ENCODE results near the gene KIF19.

The KIF19 gene

DNA sequence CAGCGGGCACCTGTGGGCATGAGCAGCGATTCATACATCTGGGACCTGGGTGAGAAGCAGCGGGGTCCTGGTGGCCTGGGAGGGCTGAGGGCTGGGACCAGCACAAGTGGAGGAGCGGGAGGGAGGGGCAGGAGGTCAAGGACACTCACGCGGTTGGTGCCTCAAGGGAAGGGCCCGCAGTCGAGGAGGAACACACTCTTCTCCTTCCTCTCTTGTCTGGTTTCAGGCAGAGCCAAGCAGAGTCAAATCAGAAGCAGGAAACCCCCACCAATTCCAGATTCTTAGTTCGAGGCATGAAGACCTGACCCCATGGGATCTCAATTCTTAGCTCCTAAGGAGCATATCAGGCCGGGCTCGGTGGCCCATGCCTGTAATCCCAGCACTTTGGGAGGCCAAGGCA, 36.3 kb upstream of the KIF19 start:
- H2AK5ac ChIP-seq (ENCODE audit: low read length, severe bottlenecking) = no peak overlapping the region
- H3K4me3 ChIP-seq (ENCODE audit: insufficient read depth in 1 of 2, low read depth in 1 of 2, low read length in 2 of 2) = no peak overlapping the region
- H2BK5ac ChIP-seq (ENCODE audit: low read depth, low read length, poor library complexity, severe bottlenecking) = no peak overlapping the region
- no peak overlapping the region for H4K8ac ChIP-seq (ENCODE audit: low read length)
- no peak overlapping the region for H2AFZ ChIP-seq (ENCODE audit: low read depth, low read length)
- peaks cover 4% of the 10 kb centered on the region for H3K4me1 ChIP-seq (ENCODE audit: control insufficient read depth, insufficient read depth, low read depth, low read length)
- H3K9me3 ChIP-seq (ENCODE audit: control insufficient read depth, low read length) = no peaks in the 10 kb centered on the region
- H3K14ac ChIP-seq (ENCODE audit: low read length in 2 of 2) = no peak overlapping the region
- DNase-seq = no peak
- H3K4ac ChIP-seq (ENCODE audit: low read depth in 1 of 2, low read length in 2 of 2) = no peak overlapping the region
- no peak overlapping the region for H3K27ac ChIP-seq (ENCODE audit: low read length, poor library complexity, severe bottlenecking)
- H3K23ac ChIP-seq (ENCODE audit: low read length in 2 of 2) = no peak overlapping the region
- H3K18ac ChIP-seq (ENCODE audit: low read depth in 1 of 2, low read length in 2 of 2) = no peak overlapping the region
- H2BK12ac ChIP-seq (ENCODE audit: low read length in 2 of 2) = no peak overlapping the region
- H3K4me2 ChIP-seq (ENCODE audit: low read length, poor library complexity, severe bottlenecking) = no peak overlapping the region
- no peak overlapping the region for H2BK120ac ChIP-seq (ENCODE audit: low read depth, low read length)
- peaks cover 11 to 22% of the 10 kb centered on the region in 2 experiments for H3K27me3 ChIP-seq (ENCODE audit: control insufficient read depth in 1 of 2, insufficient read depth in 1 of 2, low read length in 2 of 2)
- H2BK15ac ChIP-seq (ENCODE audit: low read depth, poor library complexity, severe bottlenecking) = no peak overlapping the region
- no peaks in the 10 kb centered on the region for H3K79me1 ChIP-seq (replicated peaks; ENCODE audit: low read length, poor library complexity, severe bottlenecking)
- H3K36me3 ChIP-seq (ENCODE audit: control insufficient read depth in 1 of 2, insufficient read depth in 2 of 2, low read depth in 1 of 2, low read length in 2 of 2) = no peaks in the 10 kb centered on the region
- 71% methylated on average over 11 of the region's 11 CpGs for WGBS
- H4K91ac ChIP-seq (ENCODE audit: low read length) = no peak overlapping the region
- H3K9ac ChIP-seq (ENCODE audit: low read length) = no peak overlapping the region

DNA sequence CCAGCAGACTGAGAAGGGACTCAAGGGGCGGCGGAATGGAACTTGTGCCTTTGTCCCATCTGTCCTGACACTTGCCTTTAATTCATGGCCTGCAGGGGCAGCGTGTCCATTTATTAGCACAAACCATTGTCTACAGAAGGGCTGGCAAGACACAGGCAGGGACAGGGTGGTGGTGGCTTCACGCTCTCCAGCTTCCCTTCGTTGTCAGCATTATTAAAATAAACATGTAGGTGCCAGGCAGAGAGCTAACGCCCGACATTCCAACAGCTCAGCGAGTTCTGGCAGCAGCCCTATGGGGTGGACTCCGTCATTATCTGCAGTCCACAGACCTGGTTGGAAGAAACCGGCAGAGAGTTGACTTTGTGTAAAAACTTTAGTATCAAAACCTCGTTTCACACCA, 35.7 kb upstream of the KIF19 start:
- no peak overlapping the region for H2BK120ac ChIP-seq (ENCODE audit: low read depth, low read length)
- 84% methylated on average over 11 of the region's 11 CpGs for WGBS
- DNase-seq = no peak
- no peaks in the 10 kb centered on the region for H3K36me3 ChIP-seq (ENCODE audit: control insufficient read depth in 1 of 2, insufficient read depth in 2 of 2, low read depth in 1 of 2, low read length in 2 of 2)
- H2AK5ac ChIP-seq (ENCODE audit: low read length, severe bottlenecking) = no peak overlapping the region
- no peaks in the 10 kb centered on the region for H3K4me1 ChIP-seq (ENCODE audit: control insufficient read depth, insufficient read depth, low read depth, low read length)
- H3K27me3 ChIP-seq (ENCODE audit: control insufficient read depth in 1 of 2, insufficient read depth in 1 of 2, low read length in 2 of 2) = peaks cover 6 to 15% of the 10 kb centered on the region in 2 experiments
- H2AFZ ChIP-seq (ENCODE audit: low read depth, low read length) = no peak overlapping the region
- no peaks in the 10 kb centered on the region for H3K9me3 ChIP-seq (ENCODE audit: control insufficient read depth, low read length)
- H3K4me3 ChIP-seq (ENCODE audit: insufficient read depth in 1 of 2, low read depth in 1 of 2, low read length in 2 of 2) = no peak overlapping the region
- no peak overlapping the region for H3K27ac ChIP-seq (ENCODE audit: low read length, poor library complexity, severe bottlenecking)
- H4K8ac ChIP-seq (ENCODE audit: low read length) = no peak overlapping the region
- no peak overlapping the region for H3K23ac ChIP-seq (ENCODE audit: low read length in 2 of 2)
- no peak overlapping the region for H2BK5ac ChIP-seq (ENCODE audit: low read depth, low read length, poor library complexity, severe bottlenecking)
- H3K18ac ChIP-seq (ENCODE audit: low read depth in 1 of 2, low read length in 2 of 2) = no peak overlapping the region
- no peaks in the 10 kb centered on the region for H3K79me1 ChIP-seq (replicated peaks; ENCODE audit: low read length, poor library complexity, severe bottlenecking)
- H3K4ac ChIP-seq (ENCODE audit: low read depth in 1 of 2, low read length in 2 of 2) = no peak overlapping the region
- no peak overlapping the region for H4K91ac ChIP-seq (ENCODE audit: low read length)
- no peak overlapping the region for H3K14ac ChIP-seq (ENCODE audit: low read length in 2 of 2)
- H2BK12ac ChIP-seq (ENCODE audit: low read length in 2 of 2) = no peak overlapping the region
- H3K9ac ChIP-seq (ENCODE audit: low read length) = no peak overlapping the region
- H2BK15ac ChIP-seq (ENCODE audit: low read depth, poor library complexity, severe bottlenecking) = no peak overlapping the region
- no peak overlapping the region for H3K4me2 ChIP-seq (ENCODE audit: low read length, poor library complexity, severe bottlenecking)

DNA sequence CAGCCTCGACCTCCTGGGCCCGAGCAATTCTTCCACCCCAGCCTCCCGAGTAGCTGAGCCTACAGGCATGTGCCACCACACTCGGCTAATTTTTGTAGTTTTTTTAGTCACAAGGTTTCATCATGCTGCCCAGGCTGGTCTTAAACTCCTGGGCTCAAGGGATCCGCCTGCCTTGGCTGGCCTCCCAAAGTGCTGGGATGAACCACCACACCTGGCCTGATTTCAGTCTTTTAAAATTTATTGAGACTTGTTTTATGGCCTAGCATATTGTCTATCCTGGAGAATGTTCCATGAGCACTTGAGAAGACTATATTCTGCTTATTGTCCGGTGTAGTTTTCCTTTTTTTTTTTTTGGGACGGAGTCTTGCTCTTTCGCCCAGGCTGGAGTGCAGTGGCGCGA, 33.5 kb upstream of the KIF19 start:
- Histone ChIP-seq H3K4me3 (ENCODE audit: insufficient read depth in 1 of 2, low read depth in 1 of 2, low read length in 2 of 2) (no peak overlapping the region), H3K4ac (ENCODE audit: low read depth in 1 of 2, low read length in 2 of 2) (no peak overlapping the region), H3K27ac (ENCODE audit: low read length, poor library complexity, severe bottlenecking) (no peak overlapping the region), H2BK15ac (ENCODE audit: low read depth, poor library complexity, severe bottlenecking) (no peak overlapping the region), H3K14ac (ENCODE audit: low read length in 2 of 2) (no peak overlapping the region), H3K4me2 (ENCODE audit: low read length, poor library complexity, severe bottlenecking) (no peak overlapping the region), H3K79me1 (replicated peaks; ENCODE audit: low read length, poor library complexity, severe bottlenecking) (no peaks in the 10 kb centered on the region), H2BK12ac (ENCODE audit: low read length in 2 of 2) (no peak overlapping the region), H4K91ac (ENCODE audit: low read length) (no peak overlapping the region), H2BK5ac (ENCODE audit: low read depth, low read length, poor library complexity, severe bottlenecking) (no peak overlapping the region), H2AFZ (ENCODE audit: low read depth, low read length) (no peak overlapping the region), H3K4me1 (ENCODE audit: control insufficient read depth, insufficient read depth, low read depth, low read length) (peaks cover 2% of the 10 kb centered on the region), H3K27me3 (ENCODE audit: control insufficient read depth in 1 of 2, insufficient read depth in 1 of 2, low read length in 2 of 2) (peaks cover 6 to 13% of the 10 kb centered on the region in 2 experiments), H4K8ac (ENCODE audit: low read length) (no peak overlapping the region), H3K9ac (ENCODE audit: low read length) (no peak overlapping the region), H2AK5ac (ENCODE audit: low read length, severe bottlenecking) (no peak overlapping the region), H3K23ac (ENCODE audit: low read length in 2 of 2) (no peak overlapping the region), H3K9me3 (ENCODE audit: control insufficient read depth, low read length) (no peaks in the 10 kb centered on the region), H2BK120ac (ENCODE audit: low read depth, low read length) (no peak overlapping the region), H3K36me3 (ENCODE audit: control insufficient read depth in 1 of 2, insufficient read depth in 2 of 2, low read depth in 1 of 2, low read length in 2 of 2) (no peaks in the 10 kb centered on the region), H3K18ac (ENCODE audit: low read depth in 1 of 2, low read length in 2 of 2) (no peak overlapping the region)
- DNase-seq = no peak
- WGBS = 92% methylated on average over 10 of the region's 10 CpGs

DNA sequence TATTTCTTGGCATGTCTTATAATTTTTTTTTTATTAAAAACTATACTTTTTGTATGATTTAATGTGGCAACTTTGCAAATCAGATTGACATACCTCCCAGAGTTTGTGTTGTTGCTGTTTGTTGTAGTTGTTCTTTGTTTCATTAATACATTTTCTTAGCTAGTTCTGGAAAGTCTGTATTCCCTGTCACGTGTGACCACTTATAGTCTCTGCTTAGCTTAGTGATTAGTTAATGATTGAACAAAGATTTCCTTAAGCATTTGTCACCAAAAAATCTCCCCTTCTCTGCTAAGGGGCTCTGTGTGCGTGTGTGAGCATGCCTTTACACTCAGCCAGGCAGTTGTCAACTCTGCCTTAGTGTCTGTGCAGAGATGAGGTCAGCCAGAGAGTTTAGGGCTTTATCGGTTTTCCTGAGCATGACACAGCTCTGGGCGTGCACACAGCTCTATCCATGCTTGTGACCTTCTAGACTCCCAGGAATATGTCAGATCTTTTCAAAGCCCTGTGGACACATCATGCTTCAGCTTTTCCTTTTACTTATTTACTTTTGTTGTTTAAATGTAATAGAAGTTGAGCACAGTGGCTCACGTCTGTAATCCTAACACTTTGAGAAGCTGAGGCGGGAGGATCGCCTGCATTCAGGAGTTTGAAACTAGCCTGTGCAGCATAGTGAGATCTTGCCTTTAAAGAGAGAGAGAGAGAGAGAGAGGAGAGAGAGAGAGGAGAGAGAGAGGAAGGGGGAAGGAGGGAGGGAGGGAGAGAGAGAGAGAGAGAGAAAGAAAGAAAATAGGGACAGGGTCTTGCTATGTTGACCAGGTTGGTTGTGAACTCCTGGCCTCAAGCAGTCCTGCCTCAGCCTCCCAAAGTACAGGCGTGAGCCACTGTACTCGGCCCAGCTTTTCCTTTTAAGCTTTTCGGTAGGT, 30.1 kb upstream of the KIF19 start:
- no peak overlapping the region for H2AK5ac ChIP-seq (ENCODE audit: low read length, severe bottlenecking)
- H3K27ac ChIP-seq (ENCODE audit: low read length, poor library complexity, severe bottlenecking) = no peak overlapping the region
- no peak overlapping the region for H4K91ac ChIP-seq (ENCODE audit: low read length)
- H3K4me1 ChIP-seq (ENCODE audit: control insufficient read depth, insufficient read depth, low read depth, low read length) = peaks cover 2% of the 10 kb centered on the region
- H2BK120ac ChIP-seq (ENCODE audit: low read depth, low read length) = no peak overlapping the region
- no peak for DNase-seq
- H3K23ac ChIP-seq (ENCODE audit: low read length in 2 of 2) = no peak overlapping the region
- no peaks in the 10 kb centered on the region for H3K36me3 ChIP-seq (ENCODE audit: control insufficient read depth in 1 of 2, insufficient read depth in 2 of 2, low read depth in 1 of 2, low read length in 2 of 2)
- H3K27me3 ChIP-seq (ENCODE audit: control insufficient read depth in 1 of 2, insufficient read depth in 1 of 2, low read length in 2 of 2) = peaks cover 7 to 17% of the 10 kb centered on the region in 2 experiments
- H2BK5ac ChIP-seq (ENCODE audit: low read depth, low read length, poor library complexity, severe bottlenecking) = no peak overlapping the region
- no peak overlapping the region for H3K4ac ChIP-seq (ENCODE audit: low read depth in 1 of 2, low read length in 2 of 2)
- H2BK15ac ChIP-seq (ENCODE audit: low read depth, poor library complexity, severe bottlenecking) = no peak overlapping the region
- H2AFZ ChIP-seq (ENCODE audit: low read depth, low read length) = no peak overlapping the region
- no peak overlapping the region for H3K18ac ChIP-seq (ENCODE audit: low read depth in 1 of 2, low read length in 2 of 2)
- no peaks in the 10 kb centered on the region for H3K79me1 ChIP-seq (replicated peaks; ENCODE audit: low read length, poor library complexity, severe bottlenecking)
- H3K9me3 ChIP-seq (ENCODE audit: control insufficient read depth, low read length) = no peaks in the 10 kb centered on the region
- H3K14ac ChIP-seq (ENCODE audit: low read length in 2 of 2) = no peak overlapping the region
- H4K8ac ChIP-seq (ENCODE audit: low read length) = no peak overlapping the region
- H3K4me3 ChIP-seq (ENCODE audit: insufficient read depth in 1 of 2, low read depth in 1 of 2, low read length in 2 of 2) = no peak overlapping the region
- no peak overlapping the region for H2BK12ac ChIP-seq (ENCODE audit: low read length in 2 of 2)
- no peak overlapping the region for H3K4me2 ChIP-seq (ENCODE audit: low read length, poor library complexity, severe bottlenecking)
- WGBS = 70% methylated on average over 9 of the region's 10 CpGs
- H3K9ac ChIP-seq (ENCODE audit: low read length) = no peak overlapping the region
